IMR-90 (cell line): Measurements from ENCODE around the gene SPDYE16. TPM values are rescaled to one million over a fixed set of nuclear protein-coding genes. Genes with fewer than 3 reads are reported as not detected.
"Not testable (repeated sequence)": the region's sequence is repeated elsewhere in the genome, so short reads cannot be mapped to it uniquely, and the experiment has no call there.

Experiments
- ATAC-seq: fragments of 200-7000 bp; cut with Tn5 transposase; 2 replicates; pipeline ENCODE4 v1.9.1; 2020; ENCODE audit warnings: low read depth, mild to moderate bottlenecking, moderate library complexity
- BruUV-seq: library from RNA; stranded (reverse); fragments of 400-500 nt; replicated peaks from 2 replicates; lab custom pipeline; 2021; lab: Mats Ljungman, UMichigan
- CTCF ChIA-PET: fragments of 300-600 bp; formaldehyde crosslinking; extraction: SDS; loops from one replicate; lab custom pipeline; 2021; ENCODE audit warnings: antibody characterized with exemption; lab: Yijun Ruan, JAX
- POLR2A ChIA-PET: fragments of 300-600 bp; sonication (Branson Sonifier 250); formaldehyde crosslinking; loops from one replicate; lab custom pipeline; 2022; ENCODE audit warnings: antibody characterized with exemption; ENCODE audit not compliant: unreplicated experiment; lab: Charles Lee
- DNase-seq: peaks from one replicate; pipeline ENCODE4 v3.0.0; 2013
- H2AFZ ChIP-seq: replicated peaks from 2 replicates; pipeline ENCODE3; 2013; ENCODE audit warnings: low read length, mild to moderate bottlenecking; ENCODE audit not compliant: poor library complexity
- H2AK5ac ChIP-seq: 2 replicates; pipeline ENCODE4 v1.6.1; 2013; ENCODE audit warnings: low read depth, low read length, inconsistent platforms
- H2AK9ac ChIP-seq: replicated peaks from 2 replicates; pipeline ENCODE3; 2013; ENCODE audit warnings: mild to moderate bottlenecking, low read depth, low read length, moderate library complexity; ENCODE audit not compliant: poor library complexity
- H2BK120ac ChIP-seq: 2 replicates; pipeline ENCODE4 v1.6.1; 2013; ENCODE audit warnings: low read depth, low read length, inconsistent platforms
- H2BK15ac ChIP-seq: 3 replicates; pipeline ENCODE4 v1.6.1; 2013; ENCODE audit warnings: low read depth, low read length, inconsistent platforms
- H2BK20ac ChIP-seq: 2 replicates; pipeline ENCODE4 v1.6.1; 2013; ENCODE audit warnings: low read depth, mild to moderate bottlenecking, inconsistent platforms, low read length, moderate library complexity
- H2BK5ac ChIP-seq: 2 replicates; pipeline ENCODE4 v1.6.1; 2013; ENCODE audit warnings: mild to moderate bottlenecking, low read depth, low read length, inconsistent platforms; ENCODE audit not compliant: poor library complexity, severe bottlenecking
- H3K14ac ChIP-seq: replicated peaks from 2 replicates; pipeline ENCODE4 v1.6.1; 2013; ENCODE audit warnings: low read depth, low read length, inconsistent platforms
- H3K18ac ChIP-seq: 2 replicates; pipeline ENCODE4 v1.6.1; 2013; ENCODE audit warnings: low read depth, low read length, control low read depth
- H3K23ac ChIP-seq: 2 replicates; pipeline ENCODE4 v1.6.1; 2013; ENCODE audit warnings: low read depth, low read length, inconsistent platforms
- H3K27ac ChIP-seq: 2 replicates; pipeline ENCODE4 v1.5.1; 2013; ENCODE audit warnings: mild to moderate bottlenecking, control low read depth, low read length; ENCODE audit not compliant: insufficient read depth
- H3K27me3 ChIP-seq: 2 replicates; pipeline ENCODE4 v1.6.1; 2013; ENCODE audit warnings: low read length; ENCODE audit not compliant: control insufficient read depth, insufficient read depth
- H3K36me3 ChIP-seq: 2 replicates; pipeline ENCODE4 v1.6.1; 2013; ENCODE audit warnings: low read length, mixed read lengths; ENCODE audit not compliant: control insufficient read depth, insufficient read depth
- H3K4ac ChIP-seq: 2 replicates; pipeline ENCODE4 v1.6.1; 2013; ENCODE audit warnings: low read depth, low read length, inconsistent platforms
- H3K4me1 ChIP-seq: 2 replicates; pipeline ENCODE4 v1.6.1; 2013; ENCODE audit warnings: low read length, mixed read lengths; ENCODE audit not compliant: control insufficient read depth, insufficient read depth
- H3K4me2 ChIP-seq: 2 replicates; pipeline ENCODE4 v1.6.1; 2013; ENCODE audit warnings: low read depth, mild to moderate bottlenecking, control low read depth, low read length, moderate library complexity
- H3K4me3 ChIP-seq: 2 replicates; pipeline ENCODE4 v1.5.1; 2013; ENCODE audit warnings: low read depth, mild to moderate bottlenecking, control low read depth, low read length, moderate library complexity; ENCODE audit not compliant: insufficient read depth
- H3K56ac ChIP-seq: 2 replicates; pipeline ENCODE4 v1.6.1; 2013; ENCODE audit warnings: low read length, inconsistent platforms; ENCODE audit not compliant: insufficient read depth; ENCODE audit errors: extremely low read depth
- H3K79me1 ChIP-seq, 2 experiments: 2 replicates each; pipeline ENCODE4 v1.6.1; 2013; ENCODE audit warnings: low read length in 2 of 2, inconsistent platforms in 1 of 2, low read depth in 1 of 2
- H3K9ac ChIP-seq: 2 replicates; pipeline ENCODE4 v1.6.1; 2013; ENCODE audit warnings: low read depth, low read length, control low read depth
- H3K9me1 ChIP-seq: 2 replicates; pipeline ENCODE4 v1.6.1; 2013; ENCODE audit warnings: low read length, inconsistent platforms; ENCODE audit not compliant: insufficient read depth
- H3K9me3 ChIP-seq: 2 replicates; pipeline ENCODE4 v1.6.1; 2013; ENCODE audit warnings: low read length; ENCODE audit not compliant: control insufficient read depth, insufficient read depth
- H4K20me1 ChIP-seq: 2 replicates; pipeline ENCODE4 v1.6.1; 2013; ENCODE audit warnings: low read length, inconsistent platforms; ENCODE audit not compliant: insufficient read depth
- H4K5ac ChIP-seq: 2 replicates; pipeline ENCODE4 v1.6.1; 2013; ENCODE audit warnings: mild to moderate bottlenecking, low read depth, low read length, control low read depth
- H4K8ac ChIP-seq, 2 experiments: 2 replicates each; pipeline ENCODE4 v1.6.1; 2013; ENCODE audit warnings: low read depth in 2 of 2, low read length in 2 of 2, control low read depth in 1 of 2, inconsistent platforms in 1 of 2
- H4K91ac ChIP-seq: 2 replicates; pipeline ENCODE4 v1.6.1; 2013; ENCODE audit warnings: low read depth, low read length, inconsistent platforms; ENCODE audit not compliant: insufficient read depth
- WGBS, 2 experiments: methylation state at CpG; one replicate each; pipeline versions ENCODE4 v1.1.5 to v1.1.7; 2013; ENCODE audit warnings: missing lambda C conversion rate in 2 of 2; ENCODE audit not compliant: insufficient read length in 1 of 2; ENCODE audit errors: extremely low coverage in 2 of 2; 5-methylcytosine and 5-hydroxymethylcytosine counted together
- dilution Hi-C: fragments of 300-500 bp; cut with HindIII; formaldehyde crosslinking; loops from one replicate; pipeline ENCODE4 v1.14.3; 2018; ENCODE audit warnings: low sequenced_read_pairs; ENCODE audit not compliant: unreplicated experiment
- in situ Hi-C: fragments of 300-500 bp; cut with MboI; formaldehyde crosslinking; loops from 3 replicates; pipeline ENCODE4 v1.14.3; 2019; ENCODE audit warnings: low sequenced_read_pairs, inconsistent platforms, mixed read lengths
- intact Hi-C: fragments of 100-400 bp; cut with micrococcal nuclease; formaldehyde crosslinking; loops from 2 replicates; pipeline ENCODE4 v1.10.0; 2022
- polyA plus RNA-seq, 3 experiments: library from polyadenylated mRNA; depleted of rRNA; stranded (reverse); fragments of >200 nt; gene quantifications; 2 replicates each; pipeline ENCODE4 v1.2.3, GENCODE V29; 2012; ENCODE audit warnings: low replicate concordance in 1 of 3
- total RNA-seq: library from RNA; depleted of rRNA; stranded (reverse); fragments of >200 nt; gene quantifications from 2 replicates; pipeline ENCODE4 v1.2.3, GENCODE V29; 2012

The SPDYE16 gene
- total and polyA plus RNA-seq, 2 of the 4 experiments (the other 2 are of a cell fraction), result not detected

DNA sequence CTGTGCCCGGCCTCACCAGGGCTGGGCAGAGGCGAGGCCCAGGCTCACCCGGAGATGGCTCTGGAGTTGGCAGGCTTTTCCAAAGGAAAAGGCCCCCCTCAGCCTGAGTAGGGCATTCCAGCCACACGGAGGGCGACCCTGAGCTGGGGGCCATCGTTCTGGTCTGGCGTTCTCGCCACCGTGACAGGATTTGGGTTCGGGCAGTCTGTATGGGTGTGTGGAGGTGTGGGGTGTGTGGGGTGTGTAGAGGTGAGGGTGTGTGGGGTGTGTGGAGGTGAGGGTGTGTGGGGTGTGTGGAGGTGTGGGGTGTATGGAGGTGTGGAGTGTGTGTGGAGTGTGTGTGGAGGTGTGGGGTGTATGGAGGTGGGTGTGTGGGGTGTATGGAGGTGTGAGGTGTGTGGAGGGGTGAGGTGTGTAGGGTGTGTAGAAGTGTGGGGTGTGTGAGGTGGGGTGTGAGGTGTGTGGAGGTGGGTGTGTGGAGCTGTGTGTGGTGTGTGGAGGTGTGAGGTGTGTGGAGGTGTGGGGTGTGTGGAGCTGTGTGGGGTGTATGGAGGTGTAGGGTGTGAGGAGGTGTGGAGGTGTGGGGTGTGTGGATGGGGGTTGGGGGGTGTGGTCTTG is 44.4 kb downstream of the SPDYE16 start:
- H3K4me3 ChIP-seq, H2BK120ac ChIP-seq, H3K4me1 ChIP-seq, H3K27ac ChIP-seq, H4K5ac ChIP-seq, H2BK5ac ChIP-seq, H3K27me3 ChIP-seq, H2BK15ac ChIP-seq, H3K4me2 ChIP-seq, H3K9ac ChIP-seq, dilution Hi-C loops, H3K14ac ChIP-seq, H4K91ac ChIP-seq, H3K23ac ChIP-seq, H4K20me1 ChIP-seq, H3K18ac ChIP-seq, H3K56ac ChIP-seq, H3K36me3 ChIP-seq, H2BK20ac ChIP-seq, H3K79me1 ChIP-seq, DNase-seq, H4K8ac ChIP-seq, H2AK5ac ChIP-seq, H3K4ac ChIP-seq, intact Hi-C loops, in situ Hi-C loops, H2AFZ ChIP-seq, ATAC-seq, H3K9me1 ChIP-seq, CTCF ChIA-PET, H3K9me3 ChIP-seq, H2AK9ac ChIP-seq, POLR2A ChIA-PET, BruUV-seq: not testable (repeated sequence)
- no CpG with 5 or more reads among the region's 10 CpGs for WGBS, 2 experiments

GRCh38 chr7:76497918-76498582 is 45.0 kb downstream of the SPDYE16 start:
- H3K9me3 ChIP-seq, H2AK5ac ChIP-seq, POLR2A ChIA-PET, H4K20me1 ChIP-seq, H3K14ac ChIP-seq, H2AK9ac ChIP-seq, CTCF ChIA-PET, H3K56ac ChIP-seq, intact Hi-C loops, H2AFZ ChIP-seq, H2BK15ac ChIP-seq, H3K4me3 ChIP-seq, H3K4me2 ChIP-seq, H3K4me1 ChIP-seq, H4K91ac ChIP-seq, H3K9ac ChIP-seq, ATAC-seq, H4K8ac ChIP-seq, BruUV-seq, H3K23ac ChIP-seq, H3K27me3 ChIP-seq, H3K18ac ChIP-seq, dilution Hi-C loops, H3K9me1 ChIP-seq, H3K36me3 ChIP-seq, H2BK20ac ChIP-seq, H3K4ac ChIP-seq, H2BK5ac ChIP-seq, in situ Hi-C loops, H3K27ac ChIP-seq, DNase-seq, H2BK120ac ChIP-seq, H4K5ac ChIP-seq, H3K79me1 ChIP-seq: not testable (repeated sequence)
- no CpG with 5 or more reads among the region's 27 CpGs for WGBS, 2 experiments
